Activated T-cell treated with anti-CD3 and anti-CD28 coated beads, Interleukin-2, amount 50 U/mL, for 4 hours (primary cell): Measurements from ENCODE around the gene JDP2. TPM values are rescaled to one million over a fixed set of nuclear protein-coding genes. Genes with fewer than 3 reads are reported as not detected.

ENCODE experiments used
- ATAC-seq, 2 donors: fragments of 200-7000 bp; cut with Tn5 transposase; one replicate each; pipeline ENCODE4 v1.10.0; 2021
- DNase-seq: peaks from one replicate; pipeline ENCODE4 v3.0.0-alpha.2; 2020
- H3K27me3 Mint-ChIP-seq: one replicate; pipeline ENCODE4 v1.8.0; 2021; ENCODE audit warnings: low read depth, mixed read lengths
- H3K36me3 Mint-ChIP-seq: one replicate; pipeline ENCODE4 v1.8.0; 2022; ENCODE audit warnings: mixed read lengths; ENCODE audit not compliant: insufficient read depth
- H3K4me1 Mint-ChIP-seq: one replicate; pipeline ENCODE4 v1.8.0; 2021; ENCODE audit warnings: low read depth, mixed read lengths
- H3K4me3 Mint-ChIP-seq: one replicate; pipeline ENCODE4 v1.8.0; 2021; ENCODE audit warnings: mild to moderate bottlenecking, moderate library complexity, mixed read lengths
- H3K9me3 Mint-ChIP-seq: one replicate; pipeline ENCODE4 v1.8.0; 2021; ENCODE audit warnings: mixed read lengths
- total RNA-seq, 3 donors: library from RNA; stranded (reverse); gene quantifications; one replicate each; pipeline ENCODE4 v1.2.1, GENCODE V29; 2021

Gene JDP2
- total RNA-seq, 3 donors from 2014 or later: 0.61 to 1.3 (median 1.3) TPM

GRCh38 chr14:75399843-75400775 lies 27.7 kb upstream of the JDP2 start:
- DNase-seq: no peak
- Mint-ChIP-seq H3K36me3 (no peaks in the 10 kb centered on the region), H3K4me1 (peaks cover 5% of the 10 kb centered on the region), H3K4me3 (no peak overlapping the region), H3K27me3 (no peaks in the 10 kb centered on the region), H3K9me3 (no peaks in the 10 kb centered on the region)
- no peak for ATAC-seq

GRCh38 chr14:75401361-75401760 lies 26.5 kb upstream of the JDP2 start:
- ATAC-seq (no peak), DNase-seq (no peak)
- no peak overlapping the region for H3K4me3 Mint-ChIP-seq
- no peaks in the 10 kb centered on the region for H3K9me3 Mint-ChIP-seq
- H3K4me1 Mint-ChIP-seq: peaks cover 5% of the 10 kb centered on the region
- no peaks in the 10 kb centered on the region for H3K27me3 Mint-ChIP-seq
- H3K36me3 Mint-ChIP-seq: no peaks in the 10 kb centered on the region

- Mint-ChIP-seq H3K36me3 (no peaks in the 10 kb centered on the region), H3K4me3 (no peak overlapping the region), H3K9me3 (no peaks in the 10 kb centered on the region), H3K4me1 (peaks cover 5% of the 10 kb centered on the region), H3K27me3 (no peaks in the 10 kb centered on the region)
- no peak for DNase-seq
- ATAC-seq: no peak
Measured at GRCh38 chr14:75402867-75403413, 24.9 kb upstream of the JDP2 start.

GRCh38 chr14:75404847-75405246 lies 23.0 kb upstream of the JDP2 start:
- Mint-ChIP-seq H3K4me1 (peaks cover 3% of the 10 kb centered on the region), H3K9me3 (no peaks in the 10 kb centered on the region), H3K36me3 (no peaks in the 10 kb centered on the region), H3K4me3 (no peak overlapping the region), H3K27me3 (no peaks in the 10 kb centered on the region)
- DNase-seq: no peak
- ATAC-seq: no peak

- no peaks in the 10 kb centered on the region for H3K27me3 Mint-ChIP-seq
- H3K4me3 Mint-ChIP-seq: no peak overlapping the region
- ATAC-seq: no peak
- H3K9me3 Mint-ChIP-seq: no peaks in the 10 kb centered on the region
- no peaks in the 10 kb centered on the region for H3K36me3 Mint-ChIP-seq
- no peaks in the 10 kb centered on the region for H3K4me1 Mint-ChIP-seq
- DNase-seq: no peak
Measured at GRCh38 chr14:75406102-75406501, 21.7 kb upstream of the JDP2 start.

- no peaks in the 10 kb centered on the region for H3K36me3 Mint-ChIP-seq
- no peak overlapping the region for H3K4me3 Mint-ChIP-seq
- no peaks in the 10 kb centered on the region for H3K9me3 Mint-ChIP-seq
- ATAC-seq (no peak), DNase-seq (no peak)
- H3K4me1 Mint-ChIP-seq: no peaks in the 10 kb centered on the region
- H3K27me3 Mint-ChIP-seq: no peaks in the 10 kb centered on the region
Measured at GRCh38 chr14:75406856-75407255, 21.0 kb upstream of the JDP2 start.

GRCh38 chr14:75409316-75410205 lies 18.3 kb upstream of the JDP2 start:
- no peak for DNase-seq
- Mint-ChIP-seq H3K36me3 (no peaks in the 10 kb centered on the region), H3K4me1 (no peaks in the 10 kb centered on the region), H3K4me3 (no peak overlapping the region), H3K27me3 (no peaks in the 10 kb centered on the region), H3K9me3 (no peaks in the 10 kb centered on the region)
- no peak for ATAC-seq

- DNase-seq: no peak
- Mint-ChIP-seq H3K36me3 (no peaks in the 10 kb centered on the region), H3K27me3 (no peaks in the 10 kb centered on the region), H3K9me3 (no peaks in the 10 kb centered on the region), H3K4me1 (no peaks in the 10 kb centered on the region), H3K4me3 (no peak overlapping the region)
- ATAC-seq: no peak
Measured at GRCh38 chr14:75411214-75411540, 16.6 kb upstream of the JDP2 start.

GRCh38 chr14:75413013-75413412 lies 14.8 kb upstream of the JDP2 start:
- ATAC-seq (no peak), DNase-seq (no peak)
- Mint-ChIP-seq H3K36me3 (no peaks in the 10 kb centered on the region), H3K27me3 (no peaks in the 10 kb centered on the region), H3K9me3 (no peaks in the 10 kb centered on the region), H3K4me3 (no peak overlapping the region), H3K4me1 (no peaks in the 10 kb centered on the region)

- no peak overlapping the region for H3K4me3 Mint-ChIP-seq
- no peaks in the 10 kb centered on the region for H3K9me3 Mint-ChIP-seq
- no peak for ATAC-seq
- no peak for DNase-seq
- peaks cover 2% of the 10 kb centered on the region for H3K27me3 Mint-ChIP-seq
- H3K36me3 Mint-ChIP-seq: no peaks in the 10 kb centered on the region
- peaks cover 8% of the 10 kb centered on the region for H3K4me1 Mint-ChIP-seq
Measured at GRCh38 chr14:75417674-75418073, 10.1 kb upstream of the JDP2 start.

- peaks cover 8% of the 10 kb centered on the region for H3K4me1 Mint-ChIP-seq
- H3K4me3 Mint-ChIP-seq: no peak overlapping the region
- no peaks in the 10 kb centered on the region for H3K36me3 Mint-ChIP-seq
- DNase-seq: no peak
- peaks cover 3% of the 10 kb centered on the region for H3K27me3 Mint-ChIP-seq
- peak; percentile 66 to 82 for ATAC-seq
- H3K9me3 Mint-ChIP-seq: peaks cover 1% of the 10 kb centered on the region
Measured at GRCh38 chr14:75418850-75419768, 8.7 kb upstream of the JDP2 start.

GRCh38 chr14:75422169-75422568 lies 5.7 kb upstream of the JDP2 start:
- Mint-ChIP-seq H3K9me3 (peaks cover 6% of the 10 kb centered on the region), H3K4me1 (peaks cover 17% of the 10 kb centered on the region), H3K4me3 (no peak overlapping the region), H3K27me3 (peaks cover 16% of the 10 kb centered on the region), H3K36me3 (no peaks in the 10 kb centered on the region)
- peak; percentile 74 to 80 for ATAC-seq
- no peak for DNase-seq

- DNase-seq (no peak), ATAC-seq (no peak)
- H3K4me1 Mint-ChIP-seq: peaks cover 13% of the 10 kb centered on the region
- peaks cover 23% of the 10 kb centered on the region for H3K27me3 Mint-ChIP-seq
- H3K9me3 Mint-ChIP-seq: peaks cover 6% of the 10 kb centered on the region
- no peaks in the 10 kb centered on the region for H3K36me3 Mint-ChIP-seq
- no peak overlapping the region for H3K4me3 Mint-ChIP-seq
Measured at GRCh38 chr14:75424496-75424895, 3.3 kb upstream of the JDP2 start.

- H3K4me3 Mint-ChIP-seq: no peak overlapping the region
- peaks cover 9% of the 10 kb centered on the region for H3K4me1 Mint-ChIP-seq
- H3K27me3 Mint-ChIP-seq: peaks cover 29% of the 10 kb centered on the region
- ATAC-seq (no peak), DNase-seq (no peak)
- peaks cover 6% of the 10 kb centered on the region for H3K9me3 Mint-ChIP-seq
- no peaks in the 10 kb centered on the region for H3K36me3 Mint-ChIP-seq
Measured at GRCh38 chr14:75425446-75425845, 2.4 kb upstream of the JDP2 start.
